IPS DF 4.7 (cell line): ENCODE data around the gene SMKR1.
"Not testable (repeated sequence)": the region's sequence is repeated elsewhere in the genome, so short reads cannot be mapped to it uniquely, and the experiment has no call there.

Experiments used
- DNase-seq: peaks from one replicate; pipeline ENCODE4 v3.0.0-alpha.2; 2013; ENCODE audit warnings: low spot score; ENCODE audit errors: extremely low read depth

The SMKR1 gene

GRCh38 chr7:129525225-129525862 lies 23.0 kb downstream of the SMKR1 start:
- no peak for DNase-seq

GRCh38 chr7:129529643-129530042 lies 27.3 kb downstream of the SMKR1 start:
- no peak for DNase-seq

GRCh38 chr7:129530795-129531391 lies 28.6 kb downstream of the SMKR1 start:
- DNase-seq = no peak

GRCh38 chr7:129531721-129532120 lies 29.4 kb downstream of the SMKR1 start:
- no peak for DNase-seq

- no peak for DNase-seq
Observed at GRCh38 chr7:129532375-129532774, 30.0 kb downstream of the SMKR1 start.

GRCh38 chr7:129534558-129535274 lies 32.4 kb downstream of the SMKR1 start:
- not testable (repeated sequence) for DNase-seq

GRCh38 chr7:129535896-129536295 lies 33.6 kb downstream of the SMKR1 start:
- DNase-seq = no peak

- DNase-seq = no peak
Observed at GRCh38 chr7:129536323-129536722, 34.0 kb downstream of the SMKR1 start.

GRCh38 chr7:129538790-129539189 lies 36.5 kb downstream of the SMKR1 start:
- no peak for DNase-seq

- no peak for DNase-seq
Observed at GRCh38 chr7:129540340-129540739, 38.0 kb downstream of the SMKR1 start.

GRCh38 chr7:129544700-129545099 lies 42.4 kb downstream of the SMKR1 start:
- DNase-seq = no peak

- no peak for DNase-seq
Observed at GRCh38 chr7:129550693-129551360, 48.5 kb downstream of the SMKR1 start.

- DNase-seq = no peak
Observed at GRCh38 chr7:129553899-129554461, 51.6 kb downstream of the SMKR1 start.

GRCh38 chr7:129556607-129557133 lies 54.3 kb downstream of the SMKR1 start:
- DNase-seq = no peak

GRCh38 chr7:129557686-129558481 lies 55.6 kb downstream of the SMKR1 start:
- no peak for DNase-seq

- no peak for DNase-seq
Observed at GRCh38 chr7:129559564-129559963, 57.2 kb downstream of the SMKR1 start.

- DNase-seq = no peak
Observed at GRCh38 chr7:129560831-129561230, 58.5 kb downstream of the SMKR1 start.

GRCh38 chr7:129561677-129562359 lies 59.5 kb downstream of the SMKR1 start:
- no peak for DNase-seq
